PC-3 (cell line): ENCODE measurements around the gene TDP2. TPM values are rescaled to one million over a fixed set of nuclear protein-coding genes. Genes with fewer than 3 reads are reported as not detected.
A peak's percentile ranks its signal among the peaks of the same experiment; 100 is the strongest.
"Not testable (repeated sequence)": the region's sequence is repeated elsewhere in the genome, so short reads cannot be mapped to it uniquely, and the experiment has no call there.

Experiments
- ATAC-seq: fragments of 200-7000 bp; cut with Tn5 transposase; 2 replicates; pipeline ENCODE4 v1.9.1; 2020; ENCODE audit warnings: mild to moderate bottlenecking, moderate library complexity
- BruUV-seq: library from RNA; stranded (reverse); fragments of 400-500 nt; replicated peaks from 2 replicates; lab custom pipeline; 2021; lab: Mats Ljungman, UMichigan
- CTCF ChIA-PET: fragments of 300-600 bp; sonication (Branson Sonifier 250); formaldehyde crosslinking; loops from one replicate; lab custom pipeline; 2022; ENCODE audit warnings: antibody characterized with exemption; lab: Charles Lee
- POLR2A ChIA-PET: fragments of 300-600 bp; sonication (Branson Sonifier 250); formaldehyde crosslinking; loops from one replicate; lab custom pipeline; 2022; ENCODE audit warnings: antibody characterized with exemption; ENCODE audit not compliant: unreplicated experiment; lab: Charles Lee
- DNase-seq: peaks from one replicate; pipeline ENCODE4 v3.0.0-alpha.2; 2015
- H2AFZ ChIP-seq: fragments of 300-600 bp; sonication (generic); 2 replicates; pipeline ENCODE4 v1.6.0; 2016; ENCODE audit warnings: antibody characterized with exemption, low read length
- H3F3A ChIP-seq: fragments of 300-600 bp; sonication (generic); one replicate; pipeline ENCODE4 v1.6.0; 2017; ENCODE audit warnings: antibody characterized with exemption, low read length, control low read depth, mild to moderate bottlenecking; ENCODE audit not compliant: unreplicated experiment
- H3K27ac ChIP-seq: fragments of 300-600 bp; sonication (generic); 2 replicates; pipeline ENCODE4 v1.5.1; 2016; ENCODE audit warnings: mild to moderate bottlenecking, low read length
- H3K27me3 ChIP-seq: fragments of 300-600 bp; sonication (generic); 2 replicates; pipeline ENCODE4 v1.6.1; 2016; ENCODE audit warnings: low read length, mixed read lengths
- H3K36me3 ChIP-seq: fragments of 300-600 bp; sonication (generic); 2 replicates; pipeline ENCODE4 v1.6.1; 2016; ENCODE audit warnings: low read depth, mixed run types, low read length, mixed read lengths
- H3K4me1 ChIP-seq: fragments of 300-600 bp; sonication (generic); 2 replicates; pipeline ENCODE4 v1.5.1; 2016; ENCODE audit warnings: low read length; ENCODE audit not compliant: insufficient read depth
- H3K4me2 ChIP-seq: fragments of 300-600 bp; sonication (generic); 2 replicates; pipeline ENCODE4 v1.6.0; 2016; ENCODE audit warnings: low read length
- H3K4me3 ChIP-seq: fragments of 300-600 bp; sonication (generic); 2 replicates; pipeline ENCODE4 v1.5.1; 2016; ENCODE audit warnings: mild to moderate bottlenecking, low read length, mixed read lengths
- H3K79me2 ChIP-seq: fragments of 300-600 bp; sonication (generic); 2 replicates; pipeline ENCODE4 v1.6.1; 2017; ENCODE audit warnings: low read length, mixed read lengths
- H3K9ac ChIP-seq: fragments of 300-600 bp; sonication (generic); 2 replicates; pipeline ENCODE4 v1.6.0; 2016; ENCODE audit warnings: mild to moderate bottlenecking, low read length
- H3K9me2 ChIP-seq: fragments of 300-600 bp; sonication (generic); replicated peaks from 2 replicates; pipeline ENCODE4 v1.6.1; 2016; ENCODE audit warnings: mixed run types, low read length, mixed read lengths
- H3K9me3 ChIP-seq: fragments of 300-600 bp; sonication (generic); 2 replicates; pipeline ENCODE4 v1.6.1; 2016; ENCODE audit warnings: low read length, mixed read lengths
- H4K20me1 ChIP-seq: fragments of 300-600 bp; sonication (generic); 2 replicates; pipeline ENCODE4 v1.6.1; 2016; ENCODE audit warnings: low read length, mixed read lengths
- EZH2 ChIP-seq: fragments of 300-600 bp; sonication (generic); IDR thresholded peaks from one replicate; pipeline ENCODE4 v1.6.1; 2017; ENCODE audit warnings: antibody characterized with exemption, mild to moderate bottlenecking, low read length; ENCODE audit not compliant: unreplicated experiment
- EZH2phosphoT487 ChIP-seq: fragments of 300-600 bp; sonication (generic); IDR thresholded peaks from 2 replicates; pipeline ENCODE4 v1.6.1; 2018; ENCODE audit warnings: mild to moderate bottlenecking, antibody characterized with exemption, low read length, borderline replicate concordance
- intact Hi-C: fragments of 100-400 bp; cut with micrococcal nuclease; formaldehyde crosslinking; loops from 2 replicates; pipeline ENCODE4 v1.9.0; 2023
- total RNA-seq: library from RNA; depleted of rRNA; stranded (reverse); fragments of >200 nt; gene quantifications from 2 replicates; pipeline ENCODE4 v1.2.3, GENCODE V29; 2014
- TF ChIP-seq, protein P1 (sequence below): fragments of 300-600 bp; sonication (generic); conservative IDR thresholded peaks from 2 replicates; pipeline ENCODE4 v1.5.1; 2017; ENCODE audit warnings: antibody characterized with exemption, low read depth, mild to moderate bottlenecking, low read length

The TDP2 gene
- total RNA-seq, 1 experiment from 2014 or later = 20.6 TPM

- H2AFZ ChIP-seq, intact Hi-C loops, H4K20me1 ChIP-seq, H3K27me3 ChIP-seq, POLR2A ChIA-PET, H3K27ac ChIP-seq, DNase-seq, BruUV-seq, CTCF ChIA-PET, H3F3A ChIP-seq, ATAC-seq, H3K9ac ChIP-seq, H3K9me2 ChIP-seq: not testable (repeated sequence)
- 0 out of 2 replicates have a peak, but pooled peaks cover 14% of the 10 kb centered on the region for H3K9me3 ChIP-seq
- H3K4me3 ChIP-seq = peak overlapping the region; percentile 97
- H3K4me1 ChIP-seq = peaks cover 20% of the 10 kb centered on the region
- peak overlapping the region; percentile 84 for H3K4me2 ChIP-seq
- peaks cover 43% of the 10 kb centered on the region for H3K79me2 ChIP-seq
- H3K36me3 ChIP-seq = peaks cover 15% of the 10 kb centered on the region
Observed at GRCh38 chr6:24668066-24668996, 1.6 kb upstream of the TDP2 start.

- H3K27me3 ChIP-seq = no peaks in the 10 kb centered on the region
- H3F3A ChIP-seq = no peaks in the 10 kb centered on the region
- peaks cover 20% of the 10 kb centered on the region for H3K36me3 ChIP-seq
- BruUV-seq = TSS peak; percentile 88
- CTCF ChIA-PET = interaction anchor here (1.3 kb wide), 1 partner anchor 86 kb away, joined by 4 read pairs; no protein-coding TSS in a partner anchor
- H3K4me2 ChIP-seq = peak overlapping the region; percentile 84
- H3K9me3 ChIP-seq = 0 out of 2 replicates have a peak, but pooled peaks cover 6% of the 10 kb centered on the region
- H3K9ac ChIP-seq = peak overlapping the region; percentile 91
- peaks cover 43% of the 10 kb centered on the region for H3K79me2 ChIP-seq
- H3K27ac ChIP-seq = peak overlapping the region; percentile 75
- no peaks in the 10 kb centered on the region for H4K20me1 ChIP-seq
- H2AFZ ChIP-seq = peak overlapping the region; percentile 97
- no peaks in the 10 kb centered on the region for H3K9me2 ChIP-seq
- peak; percentile 10 for ATAC-seq
- TF ChIP-seq EZH2phosphoT487 = no peak
- TF ChIP-seq EZH2 = no peak
- TF ChIP-seq, protein P1, sequence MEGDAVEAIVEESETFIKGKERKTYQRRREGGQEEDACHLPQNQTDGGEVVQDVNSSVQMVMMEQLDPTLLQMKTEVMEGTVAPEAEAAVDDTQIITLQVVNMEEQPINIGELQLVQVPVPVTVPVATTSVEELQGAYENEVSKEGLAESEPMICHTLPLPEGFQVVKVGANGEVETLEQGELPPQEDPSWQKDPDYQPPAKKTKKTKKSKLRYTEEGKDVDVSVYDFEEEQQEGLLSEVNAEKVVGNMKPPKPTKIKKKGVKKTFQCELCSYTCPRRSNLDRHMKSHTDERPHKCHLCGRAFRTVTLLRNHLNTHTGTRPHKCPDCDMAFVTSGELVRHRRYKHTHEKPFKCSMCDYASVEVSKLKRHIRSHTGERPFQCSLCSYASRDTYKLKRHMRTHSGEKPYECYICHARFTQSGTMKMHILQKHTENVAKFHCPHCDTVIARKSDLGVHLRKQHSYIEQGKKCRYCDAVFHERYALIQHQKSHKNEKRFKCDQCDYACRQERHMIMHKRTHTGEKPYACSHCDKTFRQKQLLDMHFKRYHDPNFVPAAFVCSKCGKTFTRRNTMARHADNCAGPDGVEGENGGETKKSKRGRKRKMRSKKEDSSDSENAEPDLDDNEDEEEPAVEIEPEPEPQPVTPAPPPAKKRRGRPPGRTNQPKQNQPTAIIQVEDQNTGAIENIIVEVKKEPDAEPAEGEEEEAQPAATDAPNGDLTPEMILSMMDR = no peak
- intact Hi-C loops = loop anchor here (1.0 to 2.0 kb wide), 2 partner anchors 21 to 84 kb away; partner anchors contain the start of gene KIAA0319
- DNase-seq = no peak
- peaks cover 20% of the 10 kb centered on the region for H3K4me1 ChIP-seq
- POLR2A ChIA-PET = no interaction called here
- H3K4me3 ChIP-seq = peak overlapping the region; percentile 97
Observed at GRCh38 chr6:24667378-24667803, 692 bp upstream of the TDP2 start.

GRCh38 chr6:24666097-24666640, 530 bp downstream of the TDP2 start:
- Histone ChIP-seq H3K9me3 (no peaks in the 10 kb centered on the region), H2AFZ (peak overlapping the region; percentile 98), H3K27ac (peak overlapping the region; percentile 75), H4K20me1 (no peaks in the 10 kb centered on the region), H3K4me1 (peaks cover 20% of the 10 kb centered on the region), H3K27me3 (no peaks in the 10 kb centered on the region), H3K9me2 (no peaks in the 10 kb centered on the region), H3K4me2 (peak overlapping the region; percentile 85), H3K36me3 (peaks cover 20% of the 10 kb centered on the region), H3K79me2 (peaks cover 43% of the 10 kb centered on the region), H3F3A (no peaks in the 10 kb centered on the region), H3K9ac (peak overlapping the region; percentile 91), H3K4me3 (peak overlapping the region; percentile 97)
- BruUV-seq = TSS peak; percentile 67
- no peak for TF ChIP-seq EZH2
- TF ChIP-seq, protein P1 = no peak
- no peak for TF ChIP-seq EZH2phosphoT487
- ATAC-seq = peak; percentile 36
- POLR2A ChIA-PET = no interaction called here
- DNase-seq = peak; percentile 29
- CTCF ChIA-PET = interaction anchor here (1.3 kb wide), 1 partner anchor 85 kb away, joined by 4 read pairs; no protein-coding TSS in a partner anchor
- intact Hi-C loops = loop anchor here (2.0 kb wide), 1 partner anchor 19 kb away; the partner anchor contains the start of gene KIAA0319
